Stomach (tissue), 9 donors: ENCODE measurements around the gene DDB1. TPM values are rescaled to one million over a fixed set of nuclear protein-coding genes. Genes with fewer than 3 reads are reported as not detected.

Source experiments
- DNase-seq, 2 donors: peaks; one replicate each; pipeline versions ENCODE4 v3.0.0 to v3.0.0-alpha.2; 2013 to 2019
- H3K27ac ChIP-seq, 5 donors: fragments of 200-600 bp in 4 of 5; sonication (generic) in 4 of 5; one replicate each; pipeline ENCODE4 v1.5.1; 2013 to 2019; ENCODE audit warnings: mild to moderate bottlenecking in 1 of 5, moderate library complexity in 1 of 5
- H3K27me3 ChIP-seq, 3 donors: fragments of 200-600 bp; sonication (generic); one replicate each; pipeline ENCODE4 v1.5.1; 2017 to 2019; ENCODE audit warnings: mixed run types in 1 of 3
- H3K36me3 ChIP-seq, 4 donors: fragments of 200-600 bp; sonication (generic); 1 replicate in 3 of 4; 2 replicates in 1 of 4; pipeline ENCODE4 v1.5.1; 2016 to 2019
- H3K4me1 ChIP-seq, 4 donors: fragments of 200-600 bp; sonication (generic); one replicate each; pipeline ENCODE4 v1.5.1; 2016 to 2019
- H3K4me3 ChIP-seq, 4 donors: fragments of 200-600 bp; sonication (generic) in 3 of 4; one replicate each; pipeline ENCODE4 v1.5.1; 2016 to 2019; ENCODE audit warnings: mild to moderate bottlenecking in 1 of 4
- H3K9me3 ChIP-seq, 4 donors: fragments of 200-600 bp; sonication (generic); one replicate each; pipeline ENCODE4 v1.5.1; 2016 to 2019
- EP300 ChIP-seq: sonication (generic); formaldehyde crosslinking; IDR thresholded peaks from one replicate; pipeline ENCODE4 v1.6.1; 2017; ENCODE audit warnings: antibody characterized with exemption
- POLR2A ChIP-seq, 4 donors: fragments of 450-650 bp; IDR thresholded peaks; one replicate each; pipeline ENCODE4 v1.6.1; 2016; ENCODE audit warnings: antibody characterized with exemption in 4 of 4, control low read depth in 2 of 4, mild to moderate bottlenecking in 1 of 4, moderate library complexity in 1 of 4
- POLR2AphosphoS5 ChIP-seq, 3 donors: sonication (generic); formaldehyde crosslinking; IDR thresholded peaks; one replicate each; pipeline ENCODE4 v1.6.1; 2016; ENCODE audit warnings: antibody characterized with exemption in 3 of 3
- WGBS, 5 donors: extraction: QIAGEN DNeasy Blood & Tissue Kit in 3 of 5; methylation state at CpG; one replicate each; pipeline versions ENCODE4 v1.1.5 to v1.1.7; 2013 to 2018; 5-methylcytosine and 5-hydroxymethylcytosine counted together
- intact Hi-C: fragments of 100-400 bp; cut with DNase I; formaldehyde crosslinking; loops from one replicate; pipeline ENCODE4 v1.15.1; 2023; ENCODE audit warnings: low total_unique reads
- polyA plus RNA-seq, 3 donors: library from polyadenylated mRNA; stranded (reverse); fragments of 200-250 nt; gene quantifications; one replicate each; pipeline ENCODE4 v1.2.3, GENCODE V29; 2013
- total RNA-seq, 5 donors: library from RNA; depleted of rRNA; stranded (reverse); fragments of >200 nt; gene quantifications; one replicate each; pipeline versions ENCODE4 v1.1.0 to v1.2.3, GENCODE V29; 2014 to 2016
- TF ChIP-seq, protein P1 (sequence below), 7 experiments: fragments of 450-650 bp in 4 of 7; fragments of 200-600 bp in 3 of 7; sonication (generic) in 3 of 7; IDR thresholded peaks; one replicate each; pipeline ENCODE4 v1.5.1; 2016 to 2019; ENCODE audit warnings: antibody characterized with exemption in 7 of 7, control low read depth in 2 of 7, mild to moderate bottlenecking in 1 of 7
- donor health status: healthy with polysubstance abuse.
- donor health status: Bipolar disorder and iron deficiency.
- donor health status: healthy.

The DDB1 gene
- total and polyA plus RNA-seq, 8 donors = 44.2 to 489 (median 114) TPM

GRCh38 chr11:61273178-61274078 is 59.5 kb downstream of the DDB1 start:
- peaks cover 0 to 11% (median 0%) of the 10 kb centered on the region in 4 donors for H3K4me1 ChIP-seq
- H3K27me3 ChIP-seq = peaks cover 0 to 8% (median 0%) of the 10 kb centered on the region in 3 donors
- intact Hi-C loops = no loop called here
- no peak for TF ChIP-seq POLR2AphosphoS5 (IDR thresholded peaks at IDR 0.05)
- TF ChIP-seq EP300 = no peak
- TF ChIP-seq POLR2A (IDR thresholded peaks at IDR 0.05) = no peak
- TF ChIP-seq, protein P1, sequence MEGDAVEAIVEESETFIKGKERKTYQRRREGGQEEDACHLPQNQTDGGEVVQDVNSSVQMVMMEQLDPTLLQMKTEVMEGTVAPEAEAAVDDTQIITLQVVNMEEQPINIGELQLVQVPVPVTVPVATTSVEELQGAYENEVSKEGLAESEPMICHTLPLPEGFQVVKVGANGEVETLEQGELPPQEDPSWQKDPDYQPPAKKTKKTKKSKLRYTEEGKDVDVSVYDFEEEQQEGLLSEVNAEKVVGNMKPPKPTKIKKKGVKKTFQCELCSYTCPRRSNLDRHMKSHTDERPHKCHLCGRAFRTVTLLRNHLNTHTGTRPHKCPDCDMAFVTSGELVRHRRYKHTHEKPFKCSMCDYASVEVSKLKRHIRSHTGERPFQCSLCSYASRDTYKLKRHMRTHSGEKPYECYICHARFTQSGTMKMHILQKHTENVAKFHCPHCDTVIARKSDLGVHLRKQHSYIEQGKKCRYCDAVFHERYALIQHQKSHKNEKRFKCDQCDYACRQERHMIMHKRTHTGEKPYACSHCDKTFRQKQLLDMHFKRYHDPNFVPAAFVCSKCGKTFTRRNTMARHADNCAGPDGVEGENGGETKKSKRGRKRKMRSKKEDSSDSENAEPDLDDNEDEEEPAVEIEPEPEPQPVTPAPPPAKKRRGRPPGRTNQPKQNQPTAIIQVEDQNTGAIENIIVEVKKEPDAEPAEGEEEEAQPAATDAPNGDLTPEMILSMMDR (IDR thresholded peaks at IDR 0.05) = no peak
- DNase-seq = peak in 1 of 2 donors; percentile 71
- no peaks in the 10 kb centered on the region for H3K9me3 ChIP-seq
- WGBS, 5 donors = 61 to 72% (median 66%) methylated on average over 14 to 16 of the region's 16 CpGs
- no peak overlapping the region for H3K4me3 ChIP-seq
- no peaks in the 10 kb centered on the region for H3K36me3 ChIP-seq
- no peak overlapping the region for H3K27ac ChIP-seq

GRCh38 chr11:61272731-61273130 is 60.2 kb downstream of the DDB1 start:
- no peak overlapping the region for H3K4me3 ChIP-seq
- no peak overlapping the region for H3K27ac ChIP-seq
- no peak for TF ChIP-seq EP300
- no peak for TF ChIP-seq POLR2A (IDR thresholded peaks at IDR 0.05)
- intact Hi-C loops = no loop called here
- H3K36me3 ChIP-seq = no peaks in the 10 kb centered on the region
- WGBS, 5 donors = 90 to 93% (median 91%) methylated on average over 3 of the region's 3 CpGs
- peaks cover 0 to 11% (median under 1%) of the 10 kb centered on the region in 4 donors for H3K4me1 ChIP-seq
- no peaks in the 10 kb centered on the region for H3K9me3 ChIP-seq
- no peak for DNase-seq
- peaks cover 0 to 8% (median 0%) of the 10 kb centered on the region in 3 donors for H3K27me3 ChIP-seq

DNA sequence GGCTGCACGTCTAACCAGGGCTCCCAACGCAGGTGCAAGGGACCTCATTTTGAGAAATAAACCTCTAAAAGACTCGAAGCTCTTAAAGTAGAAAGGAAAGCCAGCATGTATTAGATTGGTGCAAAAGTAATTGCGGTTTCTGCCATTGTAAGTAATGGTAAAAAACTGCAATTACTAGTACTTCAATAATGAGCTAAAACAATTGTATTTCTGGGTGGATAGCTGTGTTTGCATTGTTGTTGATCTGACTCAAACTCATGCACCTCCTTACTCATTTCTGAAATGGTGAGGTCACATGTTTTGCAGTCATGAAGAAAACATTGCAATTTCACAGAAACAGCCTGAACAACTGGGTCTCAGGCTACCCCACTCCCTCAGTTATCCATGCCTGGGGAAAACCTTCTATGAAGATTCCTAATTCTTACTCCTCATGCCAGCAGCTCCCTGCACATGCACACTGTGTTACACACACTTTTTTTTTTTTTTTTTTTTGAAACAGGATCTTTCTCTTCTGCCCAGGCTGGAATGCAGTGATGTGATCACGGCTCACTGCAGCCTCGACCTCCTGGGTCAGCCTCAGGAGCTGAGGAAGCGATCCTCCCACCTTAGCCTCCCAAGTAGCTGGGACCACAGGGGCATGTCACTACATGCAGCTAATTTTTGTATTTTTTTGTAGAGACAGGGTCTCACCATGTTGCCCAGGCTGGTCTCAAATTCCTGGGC is 62.4 kb downstream of the DDB1 start:
- intact Hi-C loops = no loop called here
- 84 to 90% (median 85%) methylated on average over 7 of the region's 7 CpGs for WGBS, 5 donors
- no peak for TF ChIP-seq EP300
- TF ChIP-seq POLR2AphosphoS5 (IDR thresholded peaks at IDR 0.05) = no peak
- no peak for TF ChIP-seq POLR2A (IDR thresholded peaks at IDR 0.05)
- TF ChIP-seq, protein P1 (IDR thresholded peaks at IDR 0.05) = no peak
- no peak for DNase-seq
- no peak overlapping the region for H3K27ac ChIP-seq
- H3K4me3 ChIP-seq = no peak overlapping the region
- H3K36me3 ChIP-seq = no peaks in the 10 kb centered on the region
- no peaks in the 10 kb centered on the region for H3K9me3 ChIP-seq
- H3K4me1 ChIP-seq = peaks cover 0 to 24% (median 8%) of the 10 kb centered on the region in 4 donors
- peaks cover 0 to 8% (median 0%) of the 10 kb centered on the region in 3 donors for H3K27me3 ChIP-seq

DNA sequence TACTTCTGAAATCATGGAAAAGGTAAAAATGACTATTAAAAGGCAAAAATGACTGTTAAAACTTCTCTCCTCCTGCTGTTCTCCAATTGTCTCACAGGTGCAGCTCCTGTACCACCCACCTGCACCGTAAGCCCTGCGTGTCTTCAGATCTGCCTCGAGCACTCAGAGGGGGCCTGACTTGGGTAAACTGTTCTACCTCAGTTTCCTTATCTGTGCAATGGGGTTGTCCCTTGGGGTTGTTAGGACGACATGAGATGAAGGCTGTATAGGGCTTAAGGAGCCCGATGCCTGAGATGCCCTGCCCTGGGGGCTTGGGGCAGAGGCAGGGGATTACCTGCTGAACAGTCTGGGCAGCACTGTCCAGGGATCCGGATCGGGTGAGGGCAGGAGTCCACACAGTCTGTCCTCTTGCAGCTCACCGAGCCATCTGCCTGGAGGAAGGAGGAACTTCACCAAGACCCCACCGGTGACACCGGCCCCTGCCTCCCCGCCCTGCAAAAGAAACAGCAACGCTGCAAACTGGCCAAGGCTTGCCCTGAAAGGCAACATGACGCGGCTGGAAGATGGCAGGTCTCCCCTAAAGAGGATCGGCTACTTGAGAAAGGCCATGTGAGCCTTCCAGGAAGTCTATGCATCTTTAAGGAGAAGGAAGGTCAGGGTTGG is 64.2 kb downstream of the DDB1 start:
- Histone ChIP-seq H3K36me3 (no peaks in the 10 kb centered on the region), H3K4me3 (no peak overlapping the region), H3K27me3 (no peaks in the 10 kb centered on the region), H3K9me3 (no peaks in the 10 kb centered on the region), H3K27ac (no peak overlapping the region), H3K4me1 (peaks cover 0 to 23% (median 8%) of the 10 kb centered on the region in 4 donors)
- DNase-seq = no peak
- whole genome bisulfite sequencing, 5 donors = 87 to 97% (median 93%) methylated on average over 13 to 15 of the region's 15 CpGs
- intact Hi-C loops = no loop called here
- TF ChIP-seq, protein P1 (IDR thresholded peaks at IDR 0.05) = no peak
- no peak for TF ChIP-seq POLR2A (IDR thresholded peaks at IDR 0.05)
